Fibroblast of mammary gland (primary cell): ENCODE results near the gene KCTD16.
A peak's percentile ranks its signal among the peaks of the same experiment; 100 is the strongest.

Experiments
- DNase-seq: peaks from one replicate; pipeline ENCODE4 v3.0.0-alpha.2; 2010; ENCODE audit warnings: low read depth
- H3K4me3 ChIP-seq: 2 replicates; pipeline ENCODE4 v1.5.1; 2011; ENCODE audit warnings: low read depth, mild to moderate bottlenecking, low read length, moderate library complexity; ENCODE audit not compliant: control insufficient read depth
- CTCF ChIP-seq: conservative IDR thresholded peaks from 2 replicates; pipeline ENCODE4 v1.5.1; 2011; ENCODE audit warnings: low read depth, low read length, inconsistent platforms; ENCODE audit not compliant: control insufficient read depth, insufficient read depth

Gene KCTD16

GRCh38 chr5:144151026-144151425 lies 19.6 kb upstream of the KCTD16 start:
- no peak for TF ChIP-seq CTCF
- no peak for DNase-seq
- H3K4me3 ChIP-seq: no peak overlapping the region

- no peak for DNase-seq
- no peak overlapping the region for H3K4me3 ChIP-seq
- no peak for TF ChIP-seq CTCF
These were observed 13.9 kb upstream of the KCTD16 start for GRCh38 chr5:144156767-144157171.

GRCh38 chr5:144162686-144163085 lies 8.0 kb upstream of the KCTD16 start:
- DNase-seq: peak; percentile 29
- TF ChIP-seq CTCF: no peak
- H3K4me3 ChIP-seq: no peak overlapping the region

- DNase-seq: no peak
- no peak overlapping the region for H3K4me3 ChIP-seq
- no peak for TF ChIP-seq CTCF
These were observed 4.0 kb upstream of the KCTD16 start for GRCh38 chr5:144166696-144167095.

GRCh38 chr5:144167998-144168397 lies 2.7 kb upstream of the KCTD16 start:
- DNase-seq: no peak
- no peak overlapping the region for H3K4me3 ChIP-seq
- TF ChIP-seq CTCF: no peak

GRCh38 chr5:144169904-144170275 lies 783 bp upstream of the KCTD16 start:
- no peak for DNase-seq
- TF ChIP-seq CTCF: no peak
- peak overlapping the region; percentile 92 for H3K4me3 ChIP-seq

- no peak for DNase-seq
- no peak for TF ChIP-seq CTCF
- H3K4me3 ChIP-seq: no peak overlapping the region
These were observed 3.1 kb downstream of the KCTD16 start for GRCh38 chr5:144173766-144174165.
